SK-N-SH (cell line): ENCODE measurements around the gene NANS. TPM values are rescaled to one million over a fixed set of nuclear protein-coding genes. Genes with fewer than 3 reads are reported as not detected.

Experiments
- CTCF ChIA-PET: fragments of 300-600, 350-600 bp; formaldehyde crosslinking; extraction: SDS; loops from one replicate; lab custom pipeline; 2021; lab: Yijun Ruan, JAX
- POLR2A ChIA-PET: fragments of 350-600 bp; sonication (Branson Sonifier 250); formaldehyde crosslinking; extraction: SDS; loops from one replicate; lab custom pipeline; 2020; ENCODE audit warnings: antibody characterized with exemption, inconsistent platforms; lab: Yijun Ruan, JAX
- DNase-seq: peaks from one replicate; pipeline ENCODE4 v3.0.0; 2012
- H2AFZ ChIP-seq: fragments of 200-600 bp; sonication (generic); 2 replicates; pipeline ENCODE4 v1.8.1; 2016; ENCODE audit warnings: antibody characterized with exemption, mild to moderate bottlenecking, low read depth
- H3F3A ChIP-seq: fragments of 200-600 bp; sonication (generic); replicated peaks from 2 replicates; pipeline ENCODE3; 2016; ENCODE audit warnings: antibody characterized with exemption, mild to moderate bottlenecking; ENCODE audit not compliant: insufficient read depth
- H3K27ac ChIP-seq, 2 experiments: fragments of 200-500 bp in 1 of 2; fragments of 200-600 bp in 1 of 2; sonication (Bioruptor generic) in 1 of 2; sonication (generic), shearing (Covaris generic) in 1 of 2; 2 replicates each; pipeline versions ENCODE4 v1.5.1 to v1.6.1; 2014 to 2016; ENCODE audit warnings: low read depth in 2 of 2, inconsistent platforms in 1 of 2, low read length in 1 of 2, mild to moderate bottlenecking in 1 of 2, mixed read lengths in 1 of 2
- H3K27me3 ChIP-seq: fragments of 200-600 bp; sonication (generic), shearing (Covaris generic); 2 replicates; pipeline ENCODE4 v1.6.1; 2016; ENCODE audit warnings: mixed run types; ENCODE audit not compliant: insufficient read depth
- H3K36me3 ChIP-seq, 2 experiments: fragments of 200-500 bp in 1 of 2; fragments of 200-600 bp in 1 of 2; sonication (Bioruptor generic) in 1 of 2; sonication (generic) in 1 of 2; replicated peaks in 1 of 2; 2 replicates each; pipeline versions ENCODE3 to v1.5.1; 2014 to 2016; ENCODE audit warnings: low read length in 1 of 2, mild to moderate bottlenecking in 1 of 2; ENCODE audit not compliant: insufficient read depth in 2 of 2, control insufficient read depth in 1 of 2
- H3K4me1 ChIP-seq, 2 experiments: fragments of 200-500 bp in 1 of 2; fragments of 200-600 bp in 1 of 2; sonication (Bioruptor generic) in 1 of 2; sonication (generic), shearing (Covaris generic) in 1 of 2; 2 replicates each; pipeline versions ENCODE4 v1.5.1 to v1.6.1; 2014 to 2016; ENCODE audit warnings: low read depth in 1 of 2, low read length in 1 of 2, mixed run types in 1 of 2; ENCODE audit not compliant: insufficient read depth in 2 of 2, control insufficient read depth in 1 of 2
- H3K4me2 ChIP-seq: fragments of 200-600 bp; sonication (generic), shearing (Covaris generic); 2 replicates; pipeline ENCODE4 v1.6.1; 2017; ENCODE audit warnings: mixed run types
- H3K4me3 ChIP-seq, 2 experiments: fragments of 200-500 bp in 1 of 2; fragments of 200-600 bp in 1 of 2; sonication (Bioruptor generic) in 1 of 2; sonication (generic), shearing (Covaris generic) in 1 of 2; 2 replicates each; pipeline versions ENCODE4 v1.5.1 to v1.8.1; 2014 to 2016; ENCODE audit warnings: low read depth in 2 of 2, inconsistent platforms in 1 of 2, low read length in 1 of 2, mild to moderate bottlenecking in 1 of 2, mixed read lengths in 1 of 2, moderate library complexity in 1 of 2
- H3K79me2 ChIP-seq: fragments of 200-600 bp; sonication (generic); 2 replicates; pipeline ENCODE4 v1.8.1; 2017; ENCODE audit warnings: mild to moderate bottlenecking; ENCODE audit not compliant: insufficient read depth
- H3K9ac ChIP-seq: fragments of 200-600 bp; sonication (generic); 2 replicates; pipeline ENCODE4 v1.6.1; 2017; ENCODE audit warnings: mixed run types
- H3K9me2 ChIP-seq: fragments of 200-600 bp; sonication (generic); 2 replicates; pipeline ENCODE4 v1.6.1; 2017; ENCODE audit warnings: mixed run types
- H3K9me3 ChIP-seq: fragments of 200-600 bp; sonication (generic); 2 replicates; pipeline ENCODE4 v1.6.1; 2017; ENCODE audit warnings: mixed run types, mild to moderate bottlenecking, moderate library complexity
- H4K20me1 ChIP-seq: fragments of 200-600 bp; sonication (generic); 2 replicates; pipeline ENCODE4 v1.6.1; 2017; ENCODE audit warnings: mild to moderate bottlenecking, mixed run types; ENCODE audit not compliant: insufficient read depth
- ELF1 ChIP-seq: IDR thresholded peaks from 2 replicates; pipeline ENCODE4 v1.4.0; 2012
- EP300 ChIP-seq, 2 experiments: IDR thresholded peaks; 2 replicates each; pipeline versions ENCODE4 v1.4.0 to v1.6.1; 2012; ENCODE audit warnings: borderline replicate concordance in 1 of 2, low read depth in 1 of 2, low read length in 1 of 2
- EZH2phosphoT487 ChIP-seq: fragments of 200-600 bp; sonication (generic); IDR thresholded peaks from 2 replicates; pipeline ENCODE4 v1.6.1; 2017; ENCODE audit warnings: low read depth, mixed run types, mild to moderate bottlenecking, antibody characterized with exemption, moderate library complexity, borderline replicate concordance
- GATA2 ChIP-seq: sonication (generic); formaldehyde crosslinking; IDR thresholded peaks from 2 replicates; pipeline ENCODE4 v1.5.0; 2020; ENCODE audit warnings: mild to moderate bottlenecking, missing genetic modification reagents
- MEF2A ChIP-seq: IDR thresholded peaks from 2 replicates; pipeline ENCODE4 v1.4.0; 2012; ENCODE audit warnings: low read depth, borderline replicate concordance
- NFIC ChIP-seq: IDR thresholded peaks from 2 replicates; pipeline ENCODE4 v1.4.0; 2012; ENCODE audit warnings: borderline replicate concordance
- RAD21 ChIP-seq: IDR thresholded peaks from 2 replicates; pipeline ENCODE4 v1.6.1; 2012; ENCODE audit warnings: mild to moderate bottlenecking, low read length
- SIN3A ChIP-seq: IDR thresholded peaks from 2 replicates; pipeline ENCODE4 v1.6.1; 2012; ENCODE audit warnings: low read depth, mild to moderate bottlenecking, low read length, moderate library complexity, borderline replicate concordance
- SMC3 ChIP-seq: IDR thresholded peaks from 2 replicates; pipeline ENCODE4 v1.6.1; 2012; ENCODE audit warnings: low read depth, low read length, improper control_type of control experiment
- polyA plus RNA-seq, 3 experiments: library from polyadenylated mRNA; depleted of rRNA; stranded (reverse); fragments of >200 nt; gene quantifications; 2 replicates each; pipeline ENCODE4 v1.2.3, GENCODE V29; 2012
- TF ChIP-seq, protein P1 (sequence below): fragments of 150-350 bp; IDR thresholded peaks from 2 replicates; pipeline ENCODE4 v1.6.1; 2016; ENCODE audit warnings: mild to moderate bottlenecking, low read depth, low read length
- TF ChIP-seq, protein P2 (sequence below): IDR thresholded peaks from 2 replicates; pipeline ENCODE4 v1.6.1; 2012; ENCODE audit warnings: mild to moderate bottlenecking, low read depth, low read length, moderate library complexity
- TF ChIP-seq, protein P3 (sequence below): IDR thresholded peaks from 2 replicates; pipeline ENCODE4 v1.4.0; 2012; ENCODE audit warnings: low read depth, borderline replicate concordance
- TF ChIP-seq, protein P4 (sequence below): fragments of 150-350 bp; IDR thresholded peaks from 2 replicates; pipeline ENCODE4 v1.6.1; 2017; ENCODE audit warnings: antibody characterized with exemption, low read length, low read depth, borderline replicate concordance
- TF ChIP-seq, protein P5 (sequence below): IDR thresholded peaks from 2 replicates; pipeline ENCODE4 v1.4.0; 2012; ENCODE audit warnings: low read depth, borderline replicate concordance
- TF ChIP-seq, protein P6 (sequence below): IDR thresholded peaks from 2 replicates; pipeline ENCODE4; 2012

Gene NANS
- polyA plus RNA-seq, 1 of the 3 experiments (the other 2 are of a cell fraction) = 61.3 TPM

DNA sequence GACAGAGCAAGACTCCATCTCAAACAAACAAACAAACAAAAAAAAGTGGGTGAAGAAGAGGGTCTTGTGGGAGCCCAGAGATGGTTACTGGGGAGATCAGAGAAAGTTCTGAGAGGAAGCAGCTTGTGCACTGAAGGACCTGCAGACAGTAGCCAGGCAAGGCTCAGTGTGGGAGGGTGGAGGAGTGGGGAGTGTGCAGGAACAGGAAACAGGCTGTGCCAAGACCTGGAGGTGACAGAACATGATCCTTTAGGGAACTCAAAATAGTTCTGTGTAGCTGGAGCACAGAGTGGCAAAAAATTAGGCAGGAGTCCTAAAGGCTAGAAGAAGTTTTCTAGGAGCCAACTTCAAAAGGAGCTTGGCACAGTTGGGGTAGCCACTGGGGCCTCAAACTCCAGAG is 19.2 kb upstream of the NANS start:
- TF ChIP-seq, protein P1, sequence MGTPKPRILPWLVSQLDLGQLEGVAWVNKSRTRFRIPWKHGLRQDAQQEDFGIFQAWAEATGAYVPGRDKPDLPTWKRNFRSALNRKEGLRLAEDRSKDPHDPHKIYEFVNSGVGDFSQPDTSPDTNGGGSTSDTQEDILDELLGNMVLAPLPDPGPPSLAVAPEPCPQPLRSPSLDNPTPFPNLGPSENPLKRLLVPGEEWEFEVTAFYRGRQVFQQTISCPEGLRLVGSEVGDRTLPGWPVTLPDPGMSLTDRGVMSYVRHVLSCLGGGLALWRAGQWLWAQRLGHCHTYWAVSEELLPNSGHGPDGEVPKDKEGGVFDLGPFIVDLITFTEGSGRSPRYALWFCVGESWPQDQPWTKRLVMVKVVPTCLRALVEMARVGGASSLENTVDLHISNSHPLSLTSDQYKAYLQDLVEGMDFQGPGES = no peak
- TF ChIP-seq, protein P2, sequence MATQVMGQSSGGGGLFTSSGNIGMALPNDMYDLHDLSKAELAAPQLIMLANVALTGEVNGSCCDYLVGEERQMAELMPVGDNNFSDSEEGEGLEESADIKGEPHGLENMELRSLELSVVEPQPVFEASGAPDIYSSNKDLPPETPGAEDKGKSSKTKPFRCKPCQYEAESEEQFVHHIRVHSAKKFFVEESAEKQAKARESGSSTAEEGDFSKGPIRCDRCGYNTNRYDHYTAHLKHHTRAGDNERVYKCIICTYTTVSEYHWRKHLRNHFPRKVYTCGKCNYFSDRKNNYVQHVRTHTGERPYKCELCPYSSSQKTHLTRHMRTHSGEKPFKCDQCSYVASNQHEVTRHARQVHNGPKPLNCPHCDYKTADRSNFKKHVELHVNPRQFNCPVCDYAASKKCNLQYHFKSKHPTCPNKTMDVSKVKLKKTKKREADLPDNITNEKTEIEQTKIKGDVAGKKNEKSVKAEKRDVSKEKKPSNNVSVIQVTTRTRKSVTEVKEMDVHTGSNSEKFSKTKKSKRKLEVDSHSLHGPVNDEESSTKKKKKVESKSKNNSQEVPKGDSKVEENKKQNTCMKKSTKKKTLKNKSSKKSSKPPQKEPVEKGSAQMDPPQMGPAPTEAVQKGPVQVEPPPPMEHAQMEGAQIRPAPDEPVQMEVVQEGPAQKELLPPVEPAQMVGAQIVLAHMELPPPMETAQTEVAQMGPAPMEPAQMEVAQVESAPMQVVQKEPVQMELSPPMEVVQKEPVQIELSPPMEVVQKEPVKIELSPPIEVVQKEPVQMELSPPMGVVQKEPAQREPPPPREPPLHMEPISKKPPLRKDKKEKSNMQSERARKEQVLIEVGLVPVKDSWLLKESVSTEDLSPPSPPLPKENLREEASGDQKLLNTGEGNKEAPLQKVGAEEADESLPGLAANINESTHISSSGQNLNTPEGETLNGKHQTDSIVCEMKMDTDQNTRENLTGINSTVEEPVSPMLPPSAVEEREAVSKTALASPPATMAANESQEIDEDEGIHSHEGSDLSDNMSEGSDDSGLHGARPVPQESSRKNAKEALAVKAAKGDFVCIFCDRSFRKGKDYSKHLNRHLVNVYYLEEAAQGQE = no peak
- TF ChIP-seq GATA2 (CRISPR knock-in tag) (no peak), SMC3 (no peak), EP300 (IDR thresholded peaks at IDR 0.05; ENCODE audit: borderline replicate concordance in 1 of 2, low read depth in 1 of 2, low read length in 1 of 2) (no peak), NFIC (no peak), SIN3A (no peak), RAD21 (no peak), MEF2A (no peak), ELF1 (no peak), EZH2phosphoT487 (no peak)
- TF ChIP-seq, protein P3, sequence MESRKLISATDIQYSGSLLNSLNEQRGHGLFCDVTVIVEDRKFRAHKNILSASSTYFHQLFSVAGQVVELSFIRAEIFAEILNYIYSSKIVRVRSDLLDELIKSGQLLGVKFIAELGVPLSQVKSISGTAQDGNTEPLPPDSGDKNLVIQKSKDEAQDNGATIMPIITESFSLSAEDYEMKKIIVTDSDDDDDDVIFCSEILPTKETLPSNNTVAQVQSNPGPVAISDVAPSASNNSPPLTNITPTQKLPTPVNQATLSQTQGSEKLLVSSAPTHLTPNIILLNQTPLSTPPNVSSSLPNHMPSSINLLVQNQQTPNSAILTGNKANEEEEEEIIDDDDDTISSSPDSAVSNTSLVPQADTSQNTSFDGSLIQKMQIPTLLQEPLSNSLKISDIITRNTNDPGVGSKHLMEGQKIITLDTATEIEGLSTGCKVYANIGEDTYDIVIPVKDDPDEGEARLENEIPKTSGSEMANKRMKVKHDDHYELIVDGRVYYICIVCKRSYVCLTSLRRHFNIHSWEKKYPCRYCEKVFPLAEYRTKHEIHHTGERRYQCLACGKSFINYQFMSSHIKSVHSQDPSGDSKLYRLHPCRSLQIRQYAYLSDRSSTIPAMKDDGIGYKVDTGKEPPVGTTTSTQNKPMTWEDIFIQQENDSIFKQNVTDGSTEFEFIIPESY = no peak
- TF ChIP-seq, protein P4, sequence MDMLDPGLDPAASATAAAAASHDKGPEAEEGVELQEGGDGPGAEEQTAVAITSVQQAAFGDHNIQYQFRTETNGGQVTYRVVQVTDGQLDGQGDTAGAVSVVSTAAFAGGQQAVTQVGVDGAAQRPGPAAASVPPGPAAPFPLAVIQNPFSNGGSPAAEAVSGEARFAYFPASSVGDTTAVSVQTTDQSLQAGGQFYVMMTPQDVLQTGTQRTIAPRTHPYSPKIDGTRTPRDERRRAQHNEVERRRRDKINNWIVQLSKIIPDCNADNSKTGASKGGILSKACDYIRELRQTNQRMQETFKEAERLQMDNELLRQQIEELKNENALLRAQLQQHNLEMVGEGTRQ = no peak
- TF ChIP-seq, protein P5, sequence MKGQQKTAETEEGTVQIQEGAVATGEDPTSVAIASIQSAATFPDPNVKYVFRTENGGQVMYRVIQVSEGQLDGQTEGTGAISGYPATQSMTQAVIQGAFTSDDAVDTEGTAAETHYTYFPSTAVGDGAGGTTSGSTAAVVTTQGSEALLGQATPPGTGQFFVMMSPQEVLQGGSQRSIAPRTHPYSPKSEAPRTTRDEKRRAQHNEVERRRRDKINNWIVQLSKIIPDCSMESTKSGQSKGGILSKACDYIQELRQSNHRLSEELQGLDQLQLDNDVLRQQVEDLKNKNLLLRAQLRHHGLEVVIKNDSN = no peak
- TF ChIP-seq, protein P6, sequence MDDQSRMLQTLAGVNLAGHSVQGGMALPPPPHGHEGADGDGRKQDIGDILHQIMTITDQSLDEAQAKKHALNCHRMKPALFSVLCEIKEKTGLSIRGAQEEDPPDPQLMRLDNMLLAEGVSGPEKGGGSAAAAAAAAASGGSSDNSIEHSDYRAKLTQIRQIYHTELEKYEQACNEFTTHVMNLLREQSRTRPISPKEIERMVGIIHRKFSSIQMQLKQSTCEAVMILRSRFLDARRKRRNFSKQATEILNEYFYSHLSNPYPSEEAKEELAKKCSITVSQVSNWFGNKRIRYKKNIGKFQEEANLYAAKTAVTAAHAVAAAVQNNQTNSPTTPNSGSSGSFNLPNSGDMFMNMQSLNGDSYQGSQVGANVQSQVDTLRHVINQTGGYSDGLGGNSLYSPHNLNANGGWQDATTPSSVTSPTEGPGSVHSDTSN = no peak
- CTCF ChIA-PET = interaction anchor here (1.4 to 9.5 kb wide), 3 partner anchors 10 to 115 kb away, joined by 3 to 96 read pairs (median 3); partner anchors contain the start of gene TRMO
- no peak overlapping the region for H3K4me2 ChIP-seq

More for the DNA sequence above, 19.2 kb upstream of the NANS start:
- peaks cover 2% of the 10 kb centered on the region for H3F3A ChIP-seq
- no peak overlapping the region for H3K4me3 ChIP-seq
- POLR2A ChIA-PET = interaction anchor here (0.9 kb wide), 1 partner anchor 115 kb away, joined by 4 read pairs; no protein-coding TSS in a partner anchor
- H3K4me1 ChIP-seq = peaks cover 0 to 3% of the 10 kb centered on the region in 2 experiments; a peak in 1 of 4 replicates
- no peaks in the 10 kb centered on the region for H3K27me3 ChIP-seq
- no peak overlapping the region for H3K27ac ChIP-seq
- no peak overlapping the region for H2AFZ ChIP-seq
- no peak overlapping the region for H3K9ac ChIP-seq
- no peaks in the 10 kb centered on the region for H3K9me2 ChIP-seq
- no peaks in the 10 kb centered on the region for H3K36me3 ChIP-seq
- no peaks in the 10 kb centered on the region for H4K20me1 ChIP-seq
- no peaks in the 10 kb centered on the region for H3K79me2 ChIP-seq
- no peak for DNase-seq
- H3K9me3 ChIP-seq = no peaks in the 10 kb centered on the region
